HCT116 (cell line): ENCODE data around the gene POR. TPM values are rescaled to one million over a fixed set of nuclear protein-coding genes. Genes with fewer than 3 reads are reported as not detected.

ENCODE experiments used
- ATAC-seq: fragments of 200-7000 bp; cut with Tn5 transposase; 2 replicates; pipeline ENCODE4 v1.9.1; 2020; ENCODE audit warnings: mild to moderate bottlenecking, moderate library complexity
- BruUV-seq: library from RNA; stranded (reverse); fragments of 400-500 nt; replicated peaks from 2 replicates; lab custom pipeline; 2021; lab: Mats Ljungman, UMichigan
- CTCF ChIA-PET: fragments of 300-600 bp; sonication (Branson Sonifier 250); formaldehyde crosslinking; loops from one replicate; lab custom pipeline; 2021; ENCODE audit warnings: antibody characterized with exemption; lab: Charles Lee
- POLR2A ChIA-PET: fragments of 300-600, 350-600 bp; sonication (Branson Sonifier 250); formaldehyde crosslinking; loops from one replicate; lab custom pipeline; 2021; ENCODE audit warnings: antibody characterized with exemption; lab: Charles Lee
- RAD21 ChIA-PET, 2 experiments: fragments of 300-600 bp; sonication (Branson Sonifier 250); formaldehyde crosslinking; loops; one replicate each; lab custom pipeline; 2023; ENCODE audit warnings: low total read pairs in 2 of 2; ENCODE audit not compliant: uncharacterized antibody in 2 of 2, unreplicated experiment in 2 of 2, low non-redundant PET in 1 of 2; lab: Charles Lee
- DNase-seq: peaks from one replicate; pipeline ENCODE4 v3.0.0-alpha.2; 2010; ENCODE audit warnings: low read depth, low spot score
- H2AFZ ChIP-seq: fragments of 200-600 bp; shearing (Covaris generic), sonication (generic); 2 replicates; pipeline ENCODE4 v1.6.1; 2017; ENCODE audit warnings: low read depth, mixed run types, mixed read lengths, antibody characterized with exemption, low read length; ENCODE audit not compliant: poor library complexity, severe bottlenecking
- H3K27ac ChIP-seq: 2 replicates; pipeline ENCODE4 v1.5.1; 2012; ENCODE audit warnings: low read depth, low read length
- H3K27me3 ChIP-seq: fragments of 200-600 bp; sonication (generic); 2 replicates; pipeline ENCODE4 v1.6.1; 2016; ENCODE audit warnings: mixed run types, low read length, mixed read lengths; ENCODE audit not compliant: insufficient read depth
- H3K36me3 ChIP-seq, 2 experiments: fragments of 200-500 bp in 1 of 2; fragments of 200-600 bp in 1 of 2; sonication (Bioruptor generic) in 1 of 2; sonication (generic) in 1 of 2; 2 replicates each; pipeline versions ENCODE4 v1.5.1 to v1.6.1; 2014 to 2016; ENCODE audit warnings: low read length in 2 of 2, inconsistent platforms in 1 of 2, mixed read lengths in 1 of 2, mixed run types in 1 of 2; ENCODE audit not compliant: insufficient read depth in 2 of 2, control insufficient read depth in 1 of 2
- H3K4me1 ChIP-seq, 2 experiments: fragments of 200-600 bp in 1 of 2; sonication (generic) in 1 of 2; 2 replicates each; pipeline versions ENCODE4 v1.5.1 to v1.6.1; 2012 to 2017; ENCODE audit warnings: low read length in 2 of 2, inconsistent platforms in 1 of 2, mild to moderate bottlenecking in 1 of 2, mixed read lengths in 1 of 2, mixed run types in 1 of 2, moderate library complexity in 1 of 2; ENCODE audit not compliant: insufficient read depth in 2 of 2, control insufficient read depth in 1 of 2
- H3K4me2 ChIP-seq: fragments of 200-600 bp; sonication (generic); 2 replicates; pipeline ENCODE4 v1.6.1; 2017; ENCODE audit warnings: mixed run types, low read length, mixed read lengths
- H3K4me3 ChIP-seq, 2 experiments: fragments of 200-600 bp in 1 of 2; sonication (generic) in 1 of 2; replicated peaks in 1 of 2; 2 replicates each; pipeline ENCODE4 v1.5.1; 2011 to 2016; ENCODE audit warnings: low read length in 2 of 2, control low read depth in 1 of 2, low read depth in 1 of 2, mild to moderate bottlenecking in 1 of 2, mixed read lengths in 1 of 2, mixed run types in 1 of 2
- H3K79me2 ChIP-seq: fragments of 200-600 bp; sonication (generic); 2 replicates; pipeline ENCODE4 v1.6.1; 2017; ENCODE audit warnings: mild to moderate bottlenecking, mixed run types, low read length, moderate library complexity, mixed read lengths; ENCODE audit not compliant: insufficient read depth
- H3K9ac ChIP-seq: fragments of 200-600 bp; sonication (generic); 2 replicates; pipeline ENCODE4 v1.6.1; 2016; ENCODE audit warnings: low read length, mixed read lengths
- H3K9me2 ChIP-seq: fragments of 200-600 bp; sonication (generic), shearing (Covaris generic); 2 replicates; pipeline ENCODE4 v1.6.1; 2017; ENCODE audit warnings: mixed run types, mild to moderate bottlenecking, moderate library complexity; ENCODE audit not compliant: insufficient read depth
- H3K9me3 ChIP-seq, 2 experiments: fragments of 200-500 bp in 1 of 2; fragments of 200-600 bp in 1 of 2; sonication (Bioruptor generic) in 1 of 2; sonication (generic) in 1 of 2; 2 replicates each; pipeline ENCODE4 v1.6.1; 2014 to 2017; ENCODE audit warnings: low read length in 2 of 2, mixed read lengths in 2 of 2, inconsistent platforms in 1 of 2, low read depth in 1 of 2, mild to moderate bottlenecking in 1 of 2, mixed run types in 1 of 2, moderate library complexity in 1 of 2; ENCODE audit not compliant: control insufficient read depth in 1 of 2, insufficient read depth in 1 of 2
- H4K20me1 ChIP-seq: fragments of 200-600 bp; sonication (generic), shearing (Covaris generic); 2 replicates; pipeline ENCODE4 v1.6.1; 2017; ENCODE audit warnings: mixed run types, mild to moderate bottlenecking, moderate library complexity; ENCODE audit not compliant: insufficient read depth
- ATF3 ChIP-seq: IDR thresholded peaks from 2 replicates; pipeline ENCODE4 v1.6.1; 2012
- CBX3 ChIP-seq: IDR thresholded peaks from 2 replicates; pipeline ENCODE4 v1.6.1; 2012; ENCODE audit warnings: low read depth
- CTCF ChIP-seq, 3 experiments: fragments of 200-600 bp in 1 of 3; sonication (generic) in 1 of 3; IDR thresholded peaks in 2 of 3; conservative IDR thresholded peaks in 1 of 3; 2 replicates each; pipeline ENCODE4 v1.5.1; 2012 to 2017; ENCODE audit warnings: low read depth in 2 of 3, low read length in 2 of 3, antibody characterized with exemption in 1 of 3, borderline replicate concordance in 1 of 3, control low read depth in 1 of 3, mild to moderate bottlenecking in 1 of 3, mixed read lengths in 1 of 3, mixed run types in 1 of 3, moderate library complexity in 1 of 3; ENCODE audit not compliant: insufficient read depth in 1 of 3
- EGR1 ChIP-seq: IDR thresholded peaks from 2 replicates; pipeline ENCODE4 v1.6.1; 2012; ENCODE audit warnings: low read depth
- EZH2 ChIP-seq: fragments of 200-600 bp; sonication (generic); IDR thresholded peaks from 2 replicates; pipeline ENCODE4 v1.6.1; 2017; ENCODE audit warnings: antibody characterized with exemption, mixed run types
- MAX ChIP-seq: IDR thresholded peaks from 2 replicates; pipeline ENCODE4 v1.6.1; 2012
- POLR2AphosphoS5 ChIP-seq: IDR thresholded peaks from 2 replicates; pipeline ENCODE4 v1.6.1; 2011; ENCODE audit warnings: mild to moderate bottlenecking, low read depth, low read length, moderate library complexity
- RAD21 ChIP-seq: IDR thresholded peaks from 2 replicates; pipeline ENCODE4 v1.6.1; 2012; ENCODE audit warnings: low read depth, mild to moderate bottlenecking
- REST ChIP-seq: IDR thresholded peaks from 2 replicates; pipeline ENCODE4 v1.6.1; 2012; ENCODE audit warnings: low read depth
- SIN3A ChIP-seq: IDR thresholded peaks from 2 replicates; pipeline ENCODE4 v1.6.1; 2012; ENCODE audit warnings: low read depth
- SP1 ChIP-seq: IDR thresholded peaks from 2 replicates; pipeline ENCODE4 v1.6.1; 2012; ENCODE audit warnings: low read depth
- SRF ChIP-seq: IDR thresholded peaks from 2 replicates; pipeline ENCODE4 v1.6.1; 2012; ENCODE audit warnings: low read depth
- TCF7L2 ChIP-seq: IDR thresholded peaks from 2 replicates; pipeline ENCODE4 v1.7.0; 2011; ENCODE audit warnings: borderline replicate concordance, inconsistent platforms; ENCODE audit not compliant: insufficient read depth, insufficient read length; ENCODE audit errors: extremely low read depth
- YY1 ChIP-seq: IDR thresholded peaks from 2 replicates; pipeline ENCODE4 v1.6.1; 2011; ENCODE audit warnings: low read length, low read depth, moderate library complexity, mild to moderate bottlenecking; ENCODE audit not compliant: insufficient replicate concordance; ENCODE audit errors: extremely low read depth
- ZBTB33 ChIP-seq: IDR thresholded peaks from 2 replicates; pipeline ENCODE4 v1.6.1; 2011; ENCODE audit warnings: mild to moderate bottlenecking, low read length, moderate library complexity; ENCODE audit not compliant: insufficient replicate concordance; ENCODE audit errors: extremely low read depth
- ZNF274 ChIP-seq: fragments of 200-500 bp; sonication (Bioruptor generic); IDR thresholded peaks from 2 replicates; pipeline ENCODE4 v1.6.1; 2014; ENCODE audit warnings: mild to moderate bottlenecking, low read depth, low read length, inconsistent platforms
- intact Hi-C: fragments of 100-400 bp; cut with micrococcal nuclease; formaldehyde crosslinking; loops from 2 replicates; pipeline ENCODE4 v1.10.0; 2022
- total RNA-seq: library from RNA; stranded (reverse); gene quantifications from one replicate; pipeline ENCODE4 v1.2.1, GENCODE V29; 2021; ENCODE audit not compliant: unreplicated experiment

The POR gene
- total RNA-seq, 1 experiment from 2014 or later, result 120 TPM

- H3K4me2 ChIP-seq, result no peak overlapping the region
- no peak overlapping the region for H3K27ac ChIP-seq
- H3K4me3 ChIP-seq, result no peak overlapping the region
- TF ChIP-seq CBX3, result no peak
- TF ChIP-seq MAX, result no peak
- no peak for TF ChIP-seq EGR1
- TF ChIP-seq REST, result no peak
- no peak for TF ChIP-seq ATF3
- TF ChIP-seq CTCF (IDR thresholded peaks at IDR 0.05 in 2 of 3, conservative IDR thresholded peaks at IDR 0.05 in 1 of 3; ENCODE audit: borderline replicate concordance in 1 of 3, insufficient read depth in 1 of 3, low read depth in 2 of 3, low read length in 2 of 3), result no peak
- no peak for TF ChIP-seq TCF7L2
- no peak for TF ChIP-seq SIN3A
- TF ChIP-seq RAD21, result no peak
- TF ChIP-seq POLR2AphosphoS5, result no peak
- no peak for TF ChIP-seq YY1
- TF ChIP-seq SRF, result no peak
- TF ChIP-seq ZBTB33, result no peak
- TF ChIP-seq EZH2, result no peak
- no peak for TF ChIP-seq SP1
- no peak for TF ChIP-seq ZNF274
- no peaks in the 10 kb centered on the region for H3K4me1 ChIP-seq
- H3K36me3 ChIP-seq, result peaks cover 0 to 2% of the 10 kb centered on the region in 2 experiments; a peak in 1 of 4 replicates
- CTCF ChIA-PET, result interaction anchor here (3.9 kb wide), 1 partner anchor 157 kb away, joined by 72 read pairs; no protein-coding TSS in a partner anchor
- BruUV-seq, result no TSS peak
- RAD21 ChIA-PET, result no interaction called here
- intact Hi-C loops, result loop anchor here (10.0 kb wide), 1 partner anchor 257 kb away; no protein-coding TSS in a partner anchor
- DNase-seq (no peak), ATAC-seq (no peak)
- H3K9ac ChIP-seq, result no peak overlapping the region
- H3K27me3 ChIP-seq, result no peaks in the 10 kb centered on the region
- H3K9me3 ChIP-seq, result no peaks in the 10 kb centered on the region
- H3K9me2 ChIP-seq, result no peaks in the 10 kb centered on the region
- no peak overlapping the region for H2AFZ ChIP-seq
- no peaks in the 10 kb centered on the region for H3K79me2 ChIP-seq
- POLR2A ChIA-PET, result no interaction called here
- H4K20me1 ChIP-seq, result no peaks in the 10 kb centered on the region
These were observed 107.2 kb downstream of the POR start for GRCh38 chr7:76022026-76022780.
